ENCODE measurements around the gene DOK5. TPM values are rescaled to one million over a fixed set of nuclear protein-coding genes. Genes with fewer than 3 reads are reported as not detected.
A peak's percentile ranks its signal among the peaks of the same experiment; 100 is the strongest.

Gene DOK5
- total and polyA plus RNA-seq, 12 donors, result 0.51 to 21.1 (median 9.1) TPM

DNA sequence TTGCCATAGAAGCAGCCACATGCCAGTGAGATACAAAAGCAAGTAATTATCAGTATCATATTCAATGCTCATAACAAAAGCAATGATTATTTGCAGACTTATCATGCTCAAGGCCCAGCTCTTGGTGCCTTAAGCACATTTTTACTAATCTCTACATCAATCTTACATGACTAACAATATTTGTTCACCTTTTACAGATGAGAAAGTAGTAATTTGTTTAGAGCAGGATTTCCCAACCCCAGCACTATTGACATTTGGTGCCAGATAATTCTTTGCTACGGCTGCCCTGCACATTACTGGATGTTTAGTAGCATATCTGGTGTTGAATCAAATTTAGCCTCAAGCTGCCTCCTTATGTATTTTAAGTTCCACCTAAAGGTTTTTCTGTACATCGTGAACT is 19.0 kb upstream of the DOK5 start:
- Histone ChIP-seq H3K27me3 (no peaks in the 10 kb centered on the region), H3K9me3 (no peaks in the 10 kb centered on the region), H3K36me3 (no peaks in the 10 kb centered on the region), H3K4me1 (no peaks in the 10 kb centered on the region), H3K4me3 (no peak overlapping the region), H3K27ac (no peak overlapping the region)
- intact Hi-C loops (cut with DNase I), result loop anchor here in 1 of 10 donors (10.0 kb wide), 1 partner anchor 188 kb away; no protein-coding TSS in a partner anchor
- ATAC-seq (no peak), DNase-seq (no peak)
- TF ChIP-seq, protein P1, sequence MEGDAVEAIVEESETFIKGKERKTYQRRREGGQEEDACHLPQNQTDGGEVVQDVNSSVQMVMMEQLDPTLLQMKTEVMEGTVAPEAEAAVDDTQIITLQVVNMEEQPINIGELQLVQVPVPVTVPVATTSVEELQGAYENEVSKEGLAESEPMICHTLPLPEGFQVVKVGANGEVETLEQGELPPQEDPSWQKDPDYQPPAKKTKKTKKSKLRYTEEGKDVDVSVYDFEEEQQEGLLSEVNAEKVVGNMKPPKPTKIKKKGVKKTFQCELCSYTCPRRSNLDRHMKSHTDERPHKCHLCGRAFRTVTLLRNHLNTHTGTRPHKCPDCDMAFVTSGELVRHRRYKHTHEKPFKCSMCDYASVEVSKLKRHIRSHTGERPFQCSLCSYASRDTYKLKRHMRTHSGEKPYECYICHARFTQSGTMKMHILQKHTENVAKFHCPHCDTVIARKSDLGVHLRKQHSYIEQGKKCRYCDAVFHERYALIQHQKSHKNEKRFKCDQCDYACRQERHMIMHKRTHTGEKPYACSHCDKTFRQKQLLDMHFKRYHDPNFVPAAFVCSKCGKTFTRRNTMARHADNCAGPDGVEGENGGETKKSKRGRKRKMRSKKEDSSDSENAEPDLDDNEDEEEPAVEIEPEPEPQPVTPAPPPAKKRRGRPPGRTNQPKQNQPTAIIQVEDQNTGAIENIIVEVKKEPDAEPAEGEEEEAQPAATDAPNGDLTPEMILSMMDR (IDR thresholded peaks at IDR 0.05), result no peak
- WGBS, 2 donors, result 84 to 90% methylated on average over 2 of the region's 2 CpGs

DNA sequence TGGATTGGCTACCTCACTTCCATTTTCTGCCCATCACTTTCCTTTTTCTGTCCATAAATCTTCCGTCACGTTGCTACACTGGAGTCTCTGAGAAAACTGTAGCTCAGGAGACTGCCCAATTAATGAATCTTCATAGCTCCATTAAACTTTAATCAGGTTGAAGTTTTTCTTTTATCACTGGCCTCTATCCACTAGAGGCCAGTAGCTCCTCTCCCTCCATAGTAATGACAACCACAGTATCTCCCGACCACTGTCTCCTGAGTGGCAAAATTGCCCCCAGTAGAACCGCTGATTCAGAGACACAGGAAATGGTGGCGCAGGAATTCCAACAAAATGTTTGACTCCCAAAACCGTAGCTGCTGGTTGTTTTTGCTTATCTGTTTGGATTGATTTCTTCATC is 18.4 kb upstream of the DOK5 start:
- ATAC-seq, result no peak
- TF ChIP-seq, protein P1 (IDR thresholded peaks at IDR 0.05), result peak in 5 of 9 donors; percentile 12 to 40 (median 23)
- no peaks in the 10 kb centered on the region for H3K27me3 ChIP-seq
- DNase-seq, result no peak
- H3K4me3 ChIP-seq, result no peak overlapping the region
- H3K9me3 ChIP-seq, result peaks cover 0 to 2% (median 0%) of the 10 kb centered on the region in 11 donors
- intact Hi-C loops (cut with DNase I), result loop anchor here in 1 of 10 donors (10.0 kb wide), 1 partner anchor 188 kb away; no protein-coding TSS in a partner anchor
- no peaks in the 10 kb centered on the region for H3K4me1 ChIP-seq
- no peaks in the 10 kb centered on the region for H3K36me3 ChIP-seq
- 62 to 72% methylated on average over 6 of the region's 6 CpGs for WGBS, 2 donors
- no peak overlapping the region for H3K27ac ChIP-seq

DNA sequence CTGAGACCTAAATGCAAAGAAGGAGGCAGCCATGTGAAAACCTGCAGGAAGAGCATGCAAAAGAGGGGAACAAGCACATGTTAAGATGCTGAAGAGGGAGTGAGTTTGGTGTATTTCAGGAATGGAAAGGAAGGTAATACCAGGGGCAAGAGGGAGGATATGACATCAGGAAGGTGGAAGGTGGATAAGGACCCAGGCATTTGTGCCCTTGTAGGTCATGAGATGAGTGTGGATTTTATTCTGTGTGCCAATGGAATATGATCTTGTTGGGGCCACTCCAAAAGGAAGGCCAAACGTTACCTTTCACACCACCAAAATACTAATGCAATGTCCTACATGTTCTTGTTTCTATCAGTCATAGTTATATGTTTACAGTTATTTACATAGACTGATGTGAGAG is 17.2 kb upstream of the DOK5 start:
- intact Hi-C loops (cut with DNase I), result loop anchor here in 1 of 10 donors (10.0 kb wide), 1 partner anchor 187 kb away; no protein-coding TSS in a partner anchor
- Histone ChIP-seq H3K27ac (no peak overlapping the region), H3K4me1 (no peaks in the 10 kb centered on the region), H3K4me3 (no peak overlapping the region), H3K27me3 (no peaks in the 10 kb centered on the region), H3K9me3 (peaks cover 0 to 9% (median 0%) of the 10 kb centered on the region in 11 donors), H3K36me3 (no peaks in the 10 kb centered on the region)
- TF ChIP-seq, protein P1 (IDR thresholded peaks at IDR 0.05), result no peak
- WGBS, 2 donors, result 47 to 57% methylated on average over 1 of the region's 1 CpG
- ATAC-seq (no peak), DNase-seq (no peak)

DNA sequence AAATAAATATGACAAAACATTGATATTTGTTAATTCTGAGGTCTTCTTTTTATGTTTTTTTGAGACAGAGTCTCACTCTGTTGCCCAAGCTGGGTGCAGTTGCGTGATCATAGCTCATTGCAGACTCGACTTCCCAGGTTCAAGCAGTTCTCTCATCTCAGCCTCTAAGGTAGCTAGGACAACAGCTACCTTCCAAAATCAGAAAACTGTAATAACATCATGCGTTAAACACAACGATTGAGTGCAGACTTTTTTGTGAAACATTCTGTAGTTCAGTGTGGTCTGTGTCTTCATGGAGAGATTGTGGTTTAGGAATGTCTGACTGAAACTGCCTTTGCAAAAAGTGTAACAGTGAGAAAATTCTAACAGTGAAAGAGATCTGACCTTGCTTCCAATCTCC is 16.1 kb upstream of the DOK5 start:
- ATAC-seq, result no peak
- intact Hi-C loops (cut with DNase I), result loop anchor here in 1 of 10 donors (10.0 kb wide), 1 partner anchor 186 kb away; no protein-coding TSS in a partner anchor
- H3K4me1 ChIP-seq, result no peaks in the 10 kb centered on the region
- no peaks in the 10 kb centered on the region for H3K36me3 ChIP-seq
- WGBS, 2 donors, result 81 to 90% methylated on average over 4 of the region's 4 CpGs
- H3K4me3 ChIP-seq, result no peak overlapping the region
- DNase-seq, result no peak
- H3K27ac ChIP-seq, result no peak overlapping the region
- peaks cover 0 to 9% (median 0%) of the 10 kb centered on the region in 11 donors for H3K9me3 ChIP-seq
- TF ChIP-seq, protein P1 (IDR thresholded peaks at IDR 0.05), result no peak
- H3K27me3 ChIP-seq, result no peaks in the 10 kb centered on the region
